GM23338 (cell line): Measurements from ENCODE around the gene ZDHHC23. TPM values are rescaled to one million over a fixed set of nuclear protein-coding genes. Genes with fewer than 3 reads are reported as not detected.

Experiments
- ATAC-seq: fragments of 200-7000 bp; cut with Tn5 transposase; 3 replicates; pipeline ENCODE4 v1.9.1; 2020
- DNase-seq: peaks from one replicate; pipeline ENCODE4 v3.0.0-alpha.2; 2015; ENCODE audit warnings: low spot score
- H2AFZ ChIP-seq: fragments of 200-600 bp; sonication (generic); 2 replicates; pipeline ENCODE4 v1.8.0; 2016; ENCODE audit warnings: antibody characterized with exemption, mild to moderate bottlenecking, moderate library complexity
- H3F3A ChIP-seq: fragments of 200-600 bp; sonication (generic); replicated peaks from 2 replicates; pipeline ENCODE4 v1.8.0; 2017; ENCODE audit warnings: antibody characterized with exemption, mixed run types, low read depth
- H3K27ac ChIP-seq: fragments of 200-600 bp; sonication (generic); 2 replicates; pipeline ENCODE4 v1.6.1; 2016; ENCODE audit warnings: low read depth
- H3K27me3 ChIP-seq: fragments of 200-600 bp; sonication (generic); 2 replicates; pipeline ENCODE4 v1.8.0; 2016; ENCODE audit warnings: mild to moderate bottlenecking, mixed run types, moderate library complexity; ENCODE audit not compliant: insufficient read depth
- H3K36me3 ChIP-seq: fragments of 200-600 bp; sonication (generic); 2 replicates; pipeline ENCODE4 v1.8.0; 2016; ENCODE audit warnings: mild to moderate bottlenecking; ENCODE audit not compliant: insufficient read depth
- H3K4me1 ChIP-seq: fragments of 200-600 bp; sonication (generic); 2 replicates; pipeline ENCODE4 v1.8.0; 2016; ENCODE audit warnings: mild to moderate bottlenecking, moderate library complexity; ENCODE audit not compliant: insufficient read depth
- H3K4me2 ChIP-seq: fragments of 200-600 bp; sonication (generic); 2 replicates; pipeline ENCODE4 v1.7.1; 2017; ENCODE audit warnings: mixed run types
- H3K4me3 ChIP-seq: fragments of 200-600 bp; sonication (generic); 2 replicates; pipeline ENCODE4 v1.6.1; 2016; ENCODE audit warnings: mixed run types
- H3K79me2 ChIP-seq: fragments of 200-600 bp; sonication (generic); replicated peaks from 2 replicates; pipeline ENCODE4 v1.8.0; 2017; ENCODE audit warnings: mild to moderate bottlenecking; ENCODE audit not compliant: insufficient read depth
- H3K9me2 ChIP-seq: fragments of 200-600 bp; sonication (generic); 2 replicates; pipeline ENCODE4 v1.8.0; 2017; ENCODE audit not compliant: insufficient read depth
- H4K20me1 ChIP-seq: fragments of 200-600 bp; sonication (generic); replicated peaks from 2 replicates; pipeline ENCODE4 v1.8.0; 2017; ENCODE audit warnings: mild to moderate bottlenecking; ENCODE audit not compliant: insufficient read depth
- H3K27ac Mint-ChIP-seq: 2 replicates; pipeline ENCODE4 v1.8.0; 2020; ENCODE audit warnings: inconsistent platforms, mild to moderate bottlenecking, moderate library complexity, mixed read lengths
- H3K27me3 Mint-ChIP-seq: 3 replicates; pipeline ENCODE4 v1.8.0; 2022; ENCODE audit warnings: low read depth, mild to moderate bottlenecking, moderate library complexity, mixed read lengths, inconsistent platforms; ENCODE audit not compliant: insufficient read depth, poor library complexity
- H3K36me3 Mint-ChIP-seq: 3 replicates; pipeline ENCODE4 v1.8.0; 2021; ENCODE audit warnings: low read depth, mild to moderate bottlenecking, inconsistent platforms, moderate library complexity, mixed read lengths
- H3K4me1 Mint-ChIP-seq: 3 replicates; pipeline ENCODE4 v1.8.0; 2020; ENCODE audit warnings: mild to moderate bottlenecking, inconsistent platforms, mixed read lengths
- H3K4me3 Mint-ChIP-seq: 3 replicates; pipeline ENCODE4 v1.8.0; 2021; ENCODE audit warnings: moderate library complexity, mild to moderate bottlenecking, inconsistent platforms, mixed read lengths
- H3K9me3 Mint-ChIP-seq: 3 replicates; pipeline ENCODE4 v1.8.0; 2020; ENCODE audit warnings: moderate library complexity, mild to moderate bottlenecking, inconsistent platforms, mixed read lengths
- CREB1 ChIP-seq: fragments of 250-450 bp; sonication (Bioruptor Pico); IDR thresholded peaks from 2 replicates; pipeline ENCODE4 v1.5.0; 2020; ENCODE audit warnings: low read depth, mild to moderate bottlenecking, moderate library complexity
- EZH2 ChIP-seq: fragments of 200-600 bp; sonication (generic); IDR thresholded peaks from one replicate; pipeline ENCODE4 v1.8.0; 2017; ENCODE audit warnings: antibody characterized with exemption, mild to moderate bottlenecking, low read depth; ENCODE audit not compliant: unreplicated experiment
- EZH2phosphoT487 ChIP-seq: fragments of 200-600 bp; sonication (generic); IDR thresholded peaks from one replicate; pipeline ENCODE4 v1.8.1; 2018; ENCODE audit warnings: antibody characterized with exemption; ENCODE audit not compliant: unreplicated experiment
- JUNB ChIP-seq: IDR thresholded peaks from one replicate; pipeline ENCODE4 v1.6.1; 2016; ENCODE audit warnings: antibody characterized with exemption; ENCODE audit not compliant: unreplicated experiment
- NANOG ChIP-seq: IDR thresholded peaks from 2 replicates; pipeline ENCODE4 v1.6.1; 2016; ENCODE audit warnings: antibody characterized with exemption, borderline replicate concordance
- POLR2AphosphoS5 ChIP-seq: IDR thresholded peaks from 2 replicates; pipeline ENCODE4 v1.6.1; 2016; ENCODE audit warnings: antibody characterized with exemption, low read depth
- STAT1 ChIP-seq: IDR thresholded peaks from one replicate; pipeline ENCODE4 v1.6.1; 2016; ENCODE audit warnings: antibody characterized with exemption; ENCODE audit not compliant: unreplicated experiment
- ZNF114 ChIP-seq: fragments of 250-450 bp; sonication (Bioruptor Pico); IDR thresholded peaks from 2 replicates; pipeline ENCODE4 v1.5.0; 2020; ENCODE audit warnings: mild to moderate bottlenecking, moderate library complexity
- ZNF331 ChIP-seq: fragments of 250-450 bp; sonication (Bioruptor Pico); IDR thresholded peaks from 2 replicates; pipeline ENCODE4 v1.5.0; 2020; ENCODE audit warnings: low read depth, mild to moderate bottlenecking, moderate library complexity
- polyA plus RNA-seq: library from polyadenylated mRNA; unstranded; fragments of >200 nt; fragmentation: Nextera tagmentation; extraction: Ambion mirVana; gene quantifications from 2 replicates; pipeline ENCODE4 v1.2.1, GENCODE V29; 2016
- total RNA-seq: library from RNA; depleted of rRNA; stranded (reverse); fragments of >200 nt; shearing (Covaris generic); gene quantifications from 2 replicates; pipeline ENCODE4 v1.2.3, GENCODE V29; 2014
- TF ChIP-seq, protein P1 (sequence below): IDR thresholded peaks from 2 replicates; pipeline ENCODE4 v1.6.1; 2016; ENCODE audit warnings: antibody characterized with exemption
- TF ChIP-seq, protein P2 (sequence below): fragments of 250-450 bp; sonication (Bioruptor Pico); IDR thresholded peaks from 2 replicates; pipeline ENCODE4 v1.5.0; 2020; ENCODE audit warnings: mild to moderate bottlenecking, moderate library complexity
- TF ChIP-seq, protein P3 (sequence below), 2 experiments: fragments of 200-600 bp in 1 of 2; sonication (generic) in 1 of 2; conservative IDR thresholded peaks; 2 replicates each; pipeline versions ENCODE4 v1.5.1 to v1.6.1; 2016 to 2017; ENCODE audit warnings: antibody characterized with exemption in 2 of 2, low read depth in 2 of 2, mild to moderate bottlenecking in 2 of 2, moderate library complexity in 1 of 2
- TF ChIP-seq, protein P4 (sequence below): IDR thresholded peaks from one replicate; pipeline ENCODE4 v1.6.1; 2018; ENCODE audit warnings: antibody characterized with exemption; ENCODE audit not compliant: unreplicated experiment

ZDHHC23 gene
- total and polyA plus RNA-seq, 2 experiments from 2014 or later = 3.5 to 14.5 TPM

DNA sequence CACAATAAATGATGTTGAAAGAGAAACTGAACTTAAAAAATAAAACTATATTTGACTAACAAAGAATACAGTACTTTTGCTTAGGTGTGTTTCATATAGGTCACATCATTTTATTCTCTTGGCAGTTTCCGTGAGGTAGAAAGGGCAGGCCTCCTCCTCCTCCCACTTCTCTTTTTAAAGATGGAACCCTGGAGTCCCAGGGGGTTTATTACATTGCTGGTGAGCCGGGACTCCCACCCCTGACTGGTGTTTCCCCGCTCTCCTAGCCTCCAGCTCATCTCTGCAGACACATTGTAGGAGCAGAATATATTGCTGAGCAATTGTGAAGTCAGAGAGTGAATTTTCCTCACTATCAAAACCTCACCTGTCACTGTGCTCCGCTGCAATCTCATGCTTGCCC lies 30.0 kb downstream of the ZDHHC23 start:
- ATAC-seq (no peak), DNase-seq (no peak)
- Histone ChIP-seq H2AFZ (no peak overlapping the region), H3K27me3 (no peaks in the 10 kb centered on the region), H3K4me3 (no peak overlapping the region), H3K4me2 (no peak overlapping the region), H3K27ac (no peak overlapping the region), H3K9me2 (peaks cover 3% of the 10 kb centered on the region; the same call in 1 of the 2 replicates), H3F3A (no peaks in the 10 kb centered on the region), H3K36me3 (peaks cover 11% of the 10 kb centered on the region; the same call in 1 of the 2 replicates), H4K20me1 (no peaks in the 10 kb centered on the region), H3K4me1 (no peaks in the 10 kb centered on the region), H3K79me2 (no peaks in the 10 kb centered on the region)
- Mint-ChIP-seq H3K4me1 (no peaks in the 10 kb centered on the region), H3K36me3 (peaks cover 20% of the 10 kb centered on the region), H3K9me3 (peaks cover 21% of the 10 kb centered on the region), H3K27me3 (peaks cover 1% of the 10 kb centered on the region), H3K27ac (no peak overlapping the region), H3K4me3 (no peak overlapping the region)
- TF ChIP-seq ZNF331 (no peak), STAT1 (no peak), POLR2AphosphoS5 (no peak), ZNF114 (CRISPR knock-in tag) (no peak), CREB1 (CRISPR knock-in tag) (no peak), EZH2 (no peak), NANOG (no peak), JUNB (no peak), EZH2phosphoT487 (no peak)
- TF ChIP-seq, protein P1, sequence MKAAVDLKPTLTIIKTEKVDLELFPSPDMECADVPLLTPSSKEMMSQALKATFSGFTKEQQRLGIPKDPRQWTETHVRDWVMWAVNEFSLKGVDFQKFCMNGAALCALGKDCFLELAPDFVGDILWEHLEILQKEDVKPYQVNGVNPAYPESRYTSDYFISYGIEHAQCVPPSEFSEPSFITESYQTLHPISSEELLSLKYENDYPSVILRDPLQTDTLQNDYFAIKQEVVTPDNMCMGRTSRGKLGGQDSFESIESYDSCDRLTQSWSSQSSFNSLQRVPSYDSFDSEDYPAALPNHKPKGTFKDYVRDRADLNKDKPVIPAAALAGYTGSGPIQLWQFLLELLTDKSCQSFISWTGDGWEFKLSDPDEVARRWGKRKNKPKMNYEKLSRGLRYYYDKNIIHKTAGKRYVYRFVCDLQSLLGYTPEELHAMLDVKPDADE = no peak
- TF ChIP-seq, protein P2, sequence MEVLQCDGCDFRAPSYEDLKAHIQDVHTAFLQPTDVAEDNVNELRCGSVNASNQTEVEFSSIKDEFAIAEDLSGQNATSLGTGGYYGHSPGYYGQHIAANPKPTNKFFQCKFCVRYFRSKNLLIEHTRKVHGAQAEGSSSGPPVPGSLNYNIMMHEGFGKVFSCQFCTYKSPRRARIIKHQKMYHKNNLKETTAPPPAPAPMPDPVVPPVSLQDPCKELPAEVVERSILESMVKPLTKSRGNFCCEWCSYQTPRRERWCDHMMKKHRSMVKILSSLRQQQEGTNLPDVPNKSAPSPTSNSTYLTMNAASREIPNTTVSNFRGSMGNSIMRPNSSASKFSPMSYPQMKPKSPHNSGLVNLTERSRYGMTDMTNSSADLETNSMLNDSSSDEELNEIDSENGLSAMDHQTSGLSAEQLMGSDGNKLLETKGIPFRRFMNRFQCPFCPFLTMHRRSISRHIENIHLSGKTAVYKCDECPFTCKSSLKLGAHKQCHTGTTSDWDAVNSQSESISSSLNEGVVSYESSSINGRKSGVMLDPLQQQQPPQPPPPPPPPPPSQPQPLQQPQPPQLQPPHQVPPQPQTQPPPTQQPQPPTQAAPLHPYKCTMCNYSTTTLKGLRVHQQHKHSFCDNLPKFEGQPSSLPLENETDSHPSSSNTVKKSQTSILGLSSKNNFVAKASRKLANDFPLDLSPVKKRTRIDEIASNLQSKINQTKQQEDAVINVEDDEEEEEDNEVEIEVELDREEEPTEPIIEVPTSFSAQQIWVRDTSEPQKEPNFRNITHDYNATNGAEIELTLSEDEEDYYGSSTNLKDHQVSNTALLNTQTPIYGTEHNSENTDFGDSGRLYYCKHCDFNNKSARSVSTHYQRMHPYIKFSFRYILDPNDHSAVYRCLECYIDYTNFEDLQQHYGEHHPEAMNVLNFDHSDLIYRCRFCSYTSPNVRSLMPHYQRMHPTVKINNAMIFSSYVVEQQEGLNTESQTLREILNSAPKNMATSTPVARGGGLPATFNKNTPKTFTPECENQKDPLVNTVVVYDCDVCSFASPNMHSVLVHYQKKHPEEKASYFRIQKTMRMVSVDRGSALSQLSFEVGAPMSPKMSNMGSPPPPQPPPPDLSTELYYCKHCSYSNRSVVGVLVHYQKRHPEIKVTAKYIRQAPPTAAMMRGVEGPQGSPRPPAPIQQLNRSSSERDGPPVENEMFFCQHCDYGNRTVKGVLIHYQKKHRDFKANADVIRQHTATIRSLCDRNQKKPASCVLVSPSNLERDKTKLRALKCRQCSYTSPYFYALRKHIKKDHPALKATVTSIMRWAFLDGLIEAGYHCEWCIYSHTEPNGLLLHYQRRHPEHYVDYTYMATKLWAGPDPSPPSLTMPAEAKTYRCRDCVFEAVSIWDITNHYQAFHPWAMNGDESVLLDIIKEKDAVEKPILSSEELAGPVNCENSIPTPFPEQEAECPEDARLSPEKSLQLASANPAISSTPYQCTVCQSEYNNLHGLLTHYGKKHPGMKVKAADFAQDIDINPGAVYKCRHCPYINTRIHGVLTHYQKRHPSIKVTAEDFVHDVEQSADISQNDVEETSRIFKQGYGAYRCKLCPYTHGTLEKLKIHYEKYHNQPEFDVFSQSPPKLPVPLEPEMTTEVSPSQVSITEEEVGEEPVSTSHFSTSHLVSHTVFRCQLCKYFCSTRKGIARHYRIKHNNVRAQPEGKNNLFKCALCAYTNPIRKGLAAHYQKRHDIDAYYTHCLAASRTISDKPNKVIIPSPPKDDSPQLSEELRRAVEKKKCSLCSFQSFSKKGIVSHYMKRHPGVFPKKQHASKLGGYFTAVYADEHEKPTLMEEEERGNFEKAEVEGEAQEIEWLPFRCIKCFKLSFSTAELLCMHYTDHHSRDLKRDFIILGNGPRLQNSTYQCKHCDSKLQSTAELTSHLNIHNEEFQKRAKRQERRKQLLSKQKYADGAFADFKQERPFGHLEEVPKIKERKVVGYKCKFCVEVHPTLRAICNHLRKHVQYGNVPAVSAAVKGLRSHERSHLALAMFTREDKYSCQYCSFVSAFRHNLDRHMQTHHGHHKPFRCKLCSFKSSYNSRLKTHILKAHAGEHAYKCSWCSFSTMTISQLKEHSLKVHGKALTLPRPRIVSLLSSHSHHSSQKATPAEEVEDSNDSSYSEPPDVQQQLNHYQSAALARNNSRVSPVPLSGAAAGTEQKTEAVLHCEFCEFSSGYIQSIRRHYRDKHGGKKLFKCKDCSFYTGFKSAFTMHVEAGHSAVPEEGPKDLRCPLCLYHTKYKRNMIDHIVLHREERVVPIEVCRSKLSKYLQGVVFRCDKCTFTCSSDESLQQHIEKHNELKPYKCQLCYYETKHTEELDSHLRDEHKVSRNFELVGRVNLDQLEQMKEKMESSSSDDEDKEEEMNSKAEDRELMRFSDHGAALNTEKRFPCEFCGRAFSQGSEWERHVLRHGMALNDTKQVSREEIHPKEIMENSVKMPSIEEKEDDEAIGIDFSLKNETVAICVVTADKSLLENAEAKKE (CRISPR knock-in tag) = no peak
- TF ChIP-seq, protein P3, sequence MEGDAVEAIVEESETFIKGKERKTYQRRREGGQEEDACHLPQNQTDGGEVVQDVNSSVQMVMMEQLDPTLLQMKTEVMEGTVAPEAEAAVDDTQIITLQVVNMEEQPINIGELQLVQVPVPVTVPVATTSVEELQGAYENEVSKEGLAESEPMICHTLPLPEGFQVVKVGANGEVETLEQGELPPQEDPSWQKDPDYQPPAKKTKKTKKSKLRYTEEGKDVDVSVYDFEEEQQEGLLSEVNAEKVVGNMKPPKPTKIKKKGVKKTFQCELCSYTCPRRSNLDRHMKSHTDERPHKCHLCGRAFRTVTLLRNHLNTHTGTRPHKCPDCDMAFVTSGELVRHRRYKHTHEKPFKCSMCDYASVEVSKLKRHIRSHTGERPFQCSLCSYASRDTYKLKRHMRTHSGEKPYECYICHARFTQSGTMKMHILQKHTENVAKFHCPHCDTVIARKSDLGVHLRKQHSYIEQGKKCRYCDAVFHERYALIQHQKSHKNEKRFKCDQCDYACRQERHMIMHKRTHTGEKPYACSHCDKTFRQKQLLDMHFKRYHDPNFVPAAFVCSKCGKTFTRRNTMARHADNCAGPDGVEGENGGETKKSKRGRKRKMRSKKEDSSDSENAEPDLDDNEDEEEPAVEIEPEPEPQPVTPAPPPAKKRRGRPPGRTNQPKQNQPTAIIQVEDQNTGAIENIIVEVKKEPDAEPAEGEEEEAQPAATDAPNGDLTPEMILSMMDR (conservative IDR thresholded peaks at IDR 0.05; ENCODE audit: low read depth in 2 of 2) = no peak
- TF ChIP-seq, protein P4, sequence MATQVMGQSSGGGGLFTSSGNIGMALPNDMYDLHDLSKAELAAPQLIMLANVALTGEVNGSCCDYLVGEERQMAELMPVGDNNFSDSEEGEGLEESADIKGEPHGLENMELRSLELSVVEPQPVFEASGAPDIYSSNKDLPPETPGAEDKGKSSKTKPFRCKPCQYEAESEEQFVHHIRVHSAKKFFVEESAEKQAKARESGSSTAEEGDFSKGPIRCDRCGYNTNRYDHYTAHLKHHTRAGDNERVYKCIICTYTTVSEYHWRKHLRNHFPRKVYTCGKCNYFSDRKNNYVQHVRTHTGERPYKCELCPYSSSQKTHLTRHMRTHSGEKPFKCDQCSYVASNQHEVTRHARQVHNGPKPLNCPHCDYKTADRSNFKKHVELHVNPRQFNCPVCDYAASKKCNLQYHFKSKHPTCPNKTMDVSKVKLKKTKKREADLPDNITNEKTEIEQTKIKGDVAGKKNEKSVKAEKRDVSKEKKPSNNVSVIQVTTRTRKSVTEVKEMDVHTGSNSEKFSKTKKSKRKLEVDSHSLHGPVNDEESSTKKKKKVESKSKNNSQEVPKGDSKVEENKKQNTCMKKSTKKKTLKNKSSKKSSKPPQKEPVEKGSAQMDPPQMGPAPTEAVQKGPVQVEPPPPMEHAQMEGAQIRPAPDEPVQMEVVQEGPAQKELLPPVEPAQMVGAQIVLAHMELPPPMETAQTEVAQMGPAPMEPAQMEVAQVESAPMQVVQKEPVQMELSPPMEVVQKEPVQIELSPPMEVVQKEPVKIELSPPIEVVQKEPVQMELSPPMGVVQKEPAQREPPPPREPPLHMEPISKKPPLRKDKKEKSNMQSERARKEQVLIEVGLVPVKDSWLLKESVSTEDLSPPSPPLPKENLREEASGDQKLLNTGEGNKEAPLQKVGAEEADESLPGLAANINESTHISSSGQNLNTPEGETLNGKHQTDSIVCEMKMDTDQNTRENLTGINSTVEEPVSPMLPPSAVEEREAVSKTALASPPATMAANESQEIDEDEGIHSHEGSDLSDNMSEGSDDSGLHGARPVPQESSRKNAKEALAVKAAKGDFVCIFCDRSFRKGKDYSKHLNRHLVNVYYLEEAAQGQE = no peak
